ENCODE results near the gene FNIP2.

DNA sequence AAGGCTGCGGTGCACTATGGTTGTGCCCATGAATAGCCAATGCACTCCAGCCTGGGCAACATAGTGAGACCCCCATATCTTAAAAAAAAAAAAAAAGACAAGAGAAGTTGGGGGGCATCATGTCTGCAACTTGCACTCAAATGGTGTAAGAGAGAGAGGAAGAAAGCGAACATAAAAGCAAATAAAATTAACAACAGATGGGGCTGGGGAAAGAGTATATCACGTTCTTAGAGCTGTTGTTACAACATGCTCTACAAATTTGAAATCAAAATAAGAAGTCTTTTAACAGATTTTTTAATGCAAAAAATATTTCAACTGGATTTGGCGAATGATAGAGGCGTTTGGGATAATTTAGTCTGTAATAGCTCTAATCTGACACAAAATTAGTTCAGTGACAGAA, 144.9 kb downstream of the FNIP2 start:
- TF ChIP-seq, protein P1, sequence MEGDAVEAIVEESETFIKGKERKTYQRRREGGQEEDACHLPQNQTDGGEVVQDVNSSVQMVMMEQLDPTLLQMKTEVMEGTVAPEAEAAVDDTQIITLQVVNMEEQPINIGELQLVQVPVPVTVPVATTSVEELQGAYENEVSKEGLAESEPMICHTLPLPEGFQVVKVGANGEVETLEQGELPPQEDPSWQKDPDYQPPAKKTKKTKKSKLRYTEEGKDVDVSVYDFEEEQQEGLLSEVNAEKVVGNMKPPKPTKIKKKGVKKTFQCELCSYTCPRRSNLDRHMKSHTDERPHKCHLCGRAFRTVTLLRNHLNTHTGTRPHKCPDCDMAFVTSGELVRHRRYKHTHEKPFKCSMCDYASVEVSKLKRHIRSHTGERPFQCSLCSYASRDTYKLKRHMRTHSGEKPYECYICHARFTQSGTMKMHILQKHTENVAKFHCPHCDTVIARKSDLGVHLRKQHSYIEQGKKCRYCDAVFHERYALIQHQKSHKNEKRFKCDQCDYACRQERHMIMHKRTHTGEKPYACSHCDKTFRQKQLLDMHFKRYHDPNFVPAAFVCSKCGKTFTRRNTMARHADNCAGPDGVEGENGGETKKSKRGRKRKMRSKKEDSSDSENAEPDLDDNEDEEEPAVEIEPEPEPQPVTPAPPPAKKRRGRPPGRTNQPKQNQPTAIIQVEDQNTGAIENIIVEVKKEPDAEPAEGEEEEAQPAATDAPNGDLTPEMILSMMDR (IDR thresholded peaks at IDR 0.05; ENCODE audit: borderline replicate concordance, extremely low read depth, low read length, poor library complexity, severe bottlenecking), result no peak
- TF ChIP-seq EZH2 (IDR thresholded peaks at IDR 0.05; ENCODE audit: borderline replicate concordance, low read depth, low read length, severe bottlenecking), result no peak
